Cardiac fibroblast (primary cell): ENCODE measurements around the gene ACTC1.

Experiments
- DNase-seq, 2 donors: peaks; one replicate each; pipeline versions ENCODE4 v3.0.0 to v3.0.0-alpha.2; 2010; ENCODE audit warnings: low read depth in 2 of 2
- H3K4me3 ChIP-seq, 2 donors: replicated peaks in 1 of 2; 1 replicate in 1 of 2; 2 replicates in 1 of 2; pipeline ENCODE4 v1.5.1; 2011; ENCODE audit warnings: low read depth in 2 of 2, low read length in 2 of 2, mild to moderate bottlenecking in 2 of 2, moderate library complexity in 1 of 2
- CTCF ChIP-seq: IDR thresholded peaks from one replicate; pipeline ENCODE4 v1.5.1; 2011; ENCODE audit warnings: low read depth, mild to moderate bottlenecking, low read length, inconsistent platforms

The ACTC1 gene

DNA sequence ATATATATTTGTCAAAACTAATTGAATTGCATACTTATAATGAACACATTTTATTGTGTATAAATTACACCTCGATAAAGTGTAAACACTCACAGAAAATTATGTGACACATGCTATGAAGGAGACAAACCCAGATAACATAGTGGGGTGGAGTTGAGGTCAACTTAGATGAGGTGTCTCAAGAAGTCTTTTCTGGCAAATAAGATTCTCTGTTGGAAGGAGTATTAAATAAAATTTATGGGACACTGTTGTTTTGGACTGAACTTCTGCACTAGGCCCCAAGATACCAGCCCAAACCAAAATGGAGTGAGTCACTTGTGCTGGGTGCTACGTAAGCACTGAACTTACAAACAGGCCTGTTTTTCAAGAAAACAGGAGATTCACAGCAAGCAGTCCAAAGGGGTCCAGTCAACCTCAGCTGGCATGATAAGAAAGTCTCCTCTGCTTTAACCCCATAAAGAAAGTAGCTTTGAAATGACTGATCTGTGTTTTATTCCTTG, 18.7 kb downstream of the ACTC1 start:
- no peak for DNase-seq
- no peak overlapping the region for H3K4me3 ChIP-seq
- no peak for TF ChIP-seq CTCF

GRCh38 chr15:34773917-34774316, 21.4 kb downstream of the ACTC1 start:
- no peak for DNase-seq
- no peak for TF ChIP-seq CTCF
- no peak overlapping the region for H3K4me3 ChIP-seq

- TF ChIP-seq CTCF, result no peak
- DNase-seq, result no peak
- H3K4me3 ChIP-seq, result no peak overlapping the region
Measured at GRCh38 chr15:34773013-34773412, 22.3 kb downstream of the ACTC1 start.

- no peak overlapping the region for H3K4me3 ChIP-seq
- TF ChIP-seq CTCF, result no peak
- DNase-seq, result no peak
Measured at GRCh38 chr15:34772312-34772711, 23.0 kb downstream of the ACTC1 start.

- no peak for TF ChIP-seq CTCF
- no peak overlapping the region for H3K4me3 ChIP-seq
- DNase-seq, result no peak
Measured at GRCh38 chr15:34769711-34770110, 25.6 kb downstream of the ACTC1 start.

DNA sequence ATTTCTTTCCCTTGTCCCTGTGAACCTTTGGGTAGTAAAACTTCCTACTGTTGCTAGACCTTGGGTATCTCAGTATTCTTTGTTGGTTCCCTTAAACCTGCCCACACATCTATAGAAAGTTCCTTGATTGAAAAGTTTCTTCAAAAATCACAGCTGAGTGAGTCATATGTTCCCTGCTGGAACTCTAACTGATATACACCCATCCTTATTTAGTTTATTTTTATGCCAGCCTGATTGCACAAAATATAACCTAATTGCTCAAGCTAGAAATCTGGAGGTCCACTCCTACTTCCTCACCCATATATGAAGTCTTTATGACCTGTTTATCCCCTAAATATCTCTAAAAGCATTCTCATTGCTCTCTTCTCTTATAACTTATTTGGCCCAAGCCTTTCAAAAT, 26.8 kb downstream of the ACTC1 start:
- no peak overlapping the region for H3K4me3 ChIP-seq
- no peak for DNase-seq
- TF ChIP-seq CTCF, result no peak

GRCh38 chr15:34765741-34766140, 29.6 kb downstream of the ACTC1 start:
- no peak for TF ChIP-seq CTCF
- H3K4me3 ChIP-seq, result no peak overlapping the region
- no peak for DNase-seq
